Testis (tissue), 3 donors: ENCODE measurements around the gene COL5A1. TPM values are rescaled to one million over a fixed set of nuclear protein-coding genes. Genes with fewer than 3 reads are reported as not detected.
A peak's percentile ranks its signal among the peaks of the same experiment; 100 is the strongest.

Source experiments
- DNase-seq: peaks from one replicate; pipeline ENCODE4 v3.0.0-alpha.2; 2019
- H3K27ac ChIP-seq, 2 donors: fragments of 200-600 bp; sonication (generic); one replicate each; pipeline ENCODE4 v1.5.1; 2019
- H3K27me3 ChIP-seq: fragments of 200-600 bp; sonication (generic); one replicate; pipeline ENCODE4 v1.5.1; 2019
- H3K36me3 ChIP-seq: fragments of 200-600 bp; sonication (generic); one replicate; pipeline ENCODE4 v1.5.1; 2017; ENCODE audit warnings: low read depth; ENCODE audit errors: missing control alignments
- H3K4me1 ChIP-seq: fragments of 200-600 bp; sonication (generic); one replicate; pipeline ENCODE4 v1.5.1; 2019
- H3K4me3 ChIP-seq, 2 donors: fragments of 200-600 bp; sonication (generic); one replicate each; pipeline ENCODE4 v1.5.1; 2017 to 2019
- H3K9me3 ChIP-seq: fragments of 200-600 bp; sonication (generic); one replicate; pipeline ENCODE4 v1.5.1; 2017
- CTCF ChIP-seq, 3 experiments: fragments of 450-650 bp in 2 of 3; fragments of 200-600 bp in 1 of 3; sonication (generic) in 1 of 3; IDR thresholded peaks; one replicate each; pipeline ENCODE4 v1.5.1; 2016 to 2019; ENCODE audit warnings: antibody characterized with exemption in 3 of 3, mild to moderate bottlenecking in 2 of 3, moderate library complexity in 1 of 3
- POLR2A ChIP-seq: fragments of 450-650 bp; IDR thresholded peaks from one replicate; pipeline ENCODE4 v1.6.1; 2017; ENCODE audit warnings: antibody characterized with exemption, mild to moderate bottlenecking, moderate library complexity
- WGBS, 2 donors: methylation state at CpG; one replicate each; pipeline ENCODE4 v1.1.5; 2018; 5-methylcytosine and 5-hydroxymethylcytosine counted together
- intact Hi-C: fragments of 100-400 bp; cut with DNase I; formaldehyde crosslinking; loops from one replicate; pipeline ENCODE4 v1.15.1; 2023; ENCODE audit warnings: low total_unique reads
- polyA plus RNA-seq: library from polyadenylated mRNA; stranded (reverse); fragments of 350-450 nt; fragmentation: Illumina TruSeq; extraction: RNeasy Lipid Tissue Mini Kit (QIAGEN cat#74804); gene quantifications from one replicate; pipeline ENCODE4 v1.2.3, GENCODE V29; 2014; ENCODE audit warnings: low read depth, low replicate concordance; ENCODE audit not compliant: insufficient read depth
- total RNA-seq, 2 donors: library from RNA; depleted of rRNA; stranded (reverse); fragments of >200 nt; gene quantifications; one replicate each; pipeline ENCODE4 v1.2.3, GENCODE V29; 2016

The COL5A1 gene
- total and polyA plus RNA-seq, 3 donors from 2014 or later, result 18.5 to 34.3 (median 20.8) TPM

GRCh38 chr9:134606951-134607731 is 34.5 kb upstream of the COL5A1 start:
- Histone ChIP-seq H3K36me3 (no peaks in the 10 kb centered on the region), H3K27ac (no peak overlapping the region), H3K4me3 (no peak overlapping the region), H3K4me1 (no peaks in the 10 kb centered on the region), H3K9me3 (no peaks in the 10 kb centered on the region), H3K27me3 (no peaks in the 10 kb centered on the region)
- intact Hi-C loops, result no loop called here
- 60 to 77% methylated on average over 13 of the region's 13 CpGs for WGBS, 2 donors
- peak; percentile 27 for DNase-seq
- TF ChIP-seq POLR2A (no peak), CTCF (IDR thresholded peaks at IDR 0.05) (no peak)

GRCh38 chr9:134607971-134608370 is 33.6 kb upstream of the COL5A1 start:
- intact Hi-C loops, result no loop called here
- WGBS, 2 donors, result 38 to 42% methylated on average over 4 of the region's 4 CpGs
- TF ChIP-seq POLR2A, result no peak
- no peak for TF ChIP-seq CTCF (IDR thresholded peaks at IDR 0.05)
- Histone ChIP-seq H3K27ac (no peak overlapping the region), H3K36me3 (no peaks in the 10 kb centered on the region), H3K27me3 (no peaks in the 10 kb centered on the region), H3K4me1 (no peaks in the 10 kb centered on the region), H3K9me3 (no peaks in the 10 kb centered on the region), H3K4me3 (no peak overlapping the region)
- DNase-seq, result no peak

GRCh38 chr9:134611046-134611445 is 30.6 kb upstream of the COL5A1 start:
- no peak for DNase-seq
- 85 to 94% methylated on average over 4 of the region's 4 CpGs for WGBS, 2 donors
- intact Hi-C loops, result no loop called here
- Histone ChIP-seq H3K27ac (no peak overlapping the region), H3K4me3 (no peak overlapping the region), H3K4me1 (no peaks in the 10 kb centered on the region), H3K9me3 (no peaks in the 10 kb centered on the region), H3K36me3 (no peaks in the 10 kb centered on the region), H3K27me3 (no peaks in the 10 kb centered on the region)
- no peak for TF ChIP-seq CTCF (IDR thresholded peaks at IDR 0.05)
- TF ChIP-seq POLR2A, result no peak

- intact Hi-C loops, result no loop called here
- no peak for DNase-seq
- Histone ChIP-seq H3K36me3 (no peaks in the 10 kb centered on the region), H3K9me3 (no peaks in the 10 kb centered on the region), H3K27me3 (no peaks in the 10 kb centered on the region), H3K4me3 (no peak overlapping the region), H3K27ac (no peak overlapping the region), H3K4me1 (no peaks in the 10 kb centered on the region)
- no peak for TF ChIP-seq POLR2A
- WGBS, 2 donors, result 83 to 86% methylated on average over 1 of the region's 1 CpG
These were observed 29.3 kb upstream of the COL5A1 start for GRCh38 chr9:134612309-134612708.

- no peaks in the 10 kb centered on the region for H3K9me3 ChIP-seq
- TF ChIP-seq POLR2A, result no peak
- TF ChIP-seq CTCF (IDR thresholded peaks at IDR 0.05), result no peak
- H3K4me1 ChIP-seq, result no peaks in the 10 kb centered on the region
- WGBS, 2 donors, result 68 to 70% methylated on average over 1 of the region's 1 CpG
- no peak for DNase-seq
- intact Hi-C loops, result no loop called here
- no peak overlapping the region for H3K27ac ChIP-seq
- H3K27me3 ChIP-seq, result no peaks in the 10 kb centered on the region
- no peak overlapping the region for H3K4me3 ChIP-seq
- no peaks in the 10 kb centered on the region for H3K36me3 ChIP-seq
These were observed 28.9 kb upstream of the COL5A1 start for GRCh38 chr9:134612715-134613114.
